Activated CD8-positive, alpha-beta memory T cell treated with anti-CD3 and anti-CD28 coated beads for 4 hours (primary cell): ENCODE measurements around the gene MYLK4.

Experiments
- DNase-seq, 2 donors: peaks; one replicate each; pipeline ENCODE4 v3.0.0-alpha.2; 2020; ENCODE audit warnings: low read depth in 2 of 2

Gene MYLK4

GRCh38 chr6:2756687-2757224 is 6.0 kb upstream of the MYLK4 start:
- DNase-seq = no peak

GRCh38 chr6:2756241-2756640 is 5.5 kb upstream of the MYLK4 start:
- no peak for DNase-seq

GRCh38 chr6:2755456-2755855 is 4.7 kb upstream of the MYLK4 start:
- DNase-seq = no peak

- no peak for DNase-seq
Measured at GRCh38 chr6:2754911-2755310, 4.2 kb upstream of the MYLK4 start.

- no peak for DNase-seq
Measured at GRCh38 chr6:2754393-2754792, 3.7 kb upstream of the MYLK4 start.

- DNase-seq = no peak
Measured at GRCh38 chr6:2753743-2754142, 3.0 kb upstream of the MYLK4 start.

GRCh38 chr6:2753110-2753489 is 2.4 kb upstream of the MYLK4 start:
- no peak for DNase-seq

GRCh38 chr6:2752477-2753109 is 1.9 kb upstream of the MYLK4 start:
- no peak for DNase-seq

- no peak for DNase-seq
Measured at GRCh38 chr6:2751871-2752270, 1.1 kb upstream of the MYLK4 start.

- DNase-seq = peak in 1 of 2 donors; percentile 45
Measured at GRCh38 chr6:2749969-2750600, 637 bp downstream of the MYLK4 start.

- DNase-seq = no peak
Measured at GRCh38 chr6:2748183-2748582, 2.5 kb downstream of the MYLK4 start.

GRCh38 chr6:2746557-2747061 is 4.1 kb downstream of the MYLK4 start:
- DNase-seq = no peak

- DNase-seq = no peak
Measured at GRCh38 chr6:2745246-2745645, 5.5 kb downstream of the MYLK4 start.

- DNase-seq = no peak
Measured at GRCh38 chr6:2744778-2745177, 5.9 kb downstream of the MYLK4 start.

GRCh38 chr6:2744209-2744771 is 6.4 kb downstream of the MYLK4 start:
- no peak for DNase-seq

- no peak for DNase-seq
Measured at GRCh38 chr6:2743280-2744208, 7.2 kb downstream of the MYLK4 start.

GRCh38 chr6:2741756-2742155 is 9.0 kb downstream of the MYLK4 start:
- DNase-seq = no peak

- DNase-seq = no peak
Measured at GRCh38 chr6:2740581-2740980, 10.1 kb downstream of the MYLK4 start.

- no peak for DNase-seq
Measured at GRCh38 chr6:2739335-2739734, 11.4 kb downstream of the MYLK4 start.

- DNase-seq = peak in 1 of 2 donors; percentile 21
Measured at GRCh38 chr6:2738373-2738979, 12.2 kb downstream of the MYLK4 start.

GRCh38 chr6:2737885-2738284 is 12.8 kb downstream of the MYLK4 start:
- DNase-seq = no peak
